Loucy (cell line): Measurements from ENCODE around the gene F2RL1.

Experiments used
- CTCF ChIP-seq: fragments of 200-600 bp; sonication (generic); conservative IDR thresholded peaks from 2 replicates; pipeline ENCODE4 v1.5.1; 2014; ENCODE audit warnings: mild to moderate bottlenecking, antibody characterized with exemption, low read length
- EZH2phosphoT487 ChIP-seq: fragments of 200-600 bp; IDR thresholded peaks from 2 replicates; pipeline ENCODE4 v1.6.1; 2018; ENCODE audit warnings: antibody characterized with exemption, mild to moderate bottlenecking, moderate library complexity, borderline replicate concordance

GRCh38 chr5:76813982-76814562 is 4.8 kb upstream of the F2RL1 start:
- TF ChIP-seq CTCF (no peak), EZH2phosphoT487 (no peak)
